Measurements from ENCODE around the gene GBX1. TPM values are rescaled to one million over a fixed set of nuclear protein-coding genes. Genes with fewer than 3 reads are reported as not detected.

Gene GBX1
- total RNA-seq, 1 experiment from 2014 or later = not detected

DNA sequence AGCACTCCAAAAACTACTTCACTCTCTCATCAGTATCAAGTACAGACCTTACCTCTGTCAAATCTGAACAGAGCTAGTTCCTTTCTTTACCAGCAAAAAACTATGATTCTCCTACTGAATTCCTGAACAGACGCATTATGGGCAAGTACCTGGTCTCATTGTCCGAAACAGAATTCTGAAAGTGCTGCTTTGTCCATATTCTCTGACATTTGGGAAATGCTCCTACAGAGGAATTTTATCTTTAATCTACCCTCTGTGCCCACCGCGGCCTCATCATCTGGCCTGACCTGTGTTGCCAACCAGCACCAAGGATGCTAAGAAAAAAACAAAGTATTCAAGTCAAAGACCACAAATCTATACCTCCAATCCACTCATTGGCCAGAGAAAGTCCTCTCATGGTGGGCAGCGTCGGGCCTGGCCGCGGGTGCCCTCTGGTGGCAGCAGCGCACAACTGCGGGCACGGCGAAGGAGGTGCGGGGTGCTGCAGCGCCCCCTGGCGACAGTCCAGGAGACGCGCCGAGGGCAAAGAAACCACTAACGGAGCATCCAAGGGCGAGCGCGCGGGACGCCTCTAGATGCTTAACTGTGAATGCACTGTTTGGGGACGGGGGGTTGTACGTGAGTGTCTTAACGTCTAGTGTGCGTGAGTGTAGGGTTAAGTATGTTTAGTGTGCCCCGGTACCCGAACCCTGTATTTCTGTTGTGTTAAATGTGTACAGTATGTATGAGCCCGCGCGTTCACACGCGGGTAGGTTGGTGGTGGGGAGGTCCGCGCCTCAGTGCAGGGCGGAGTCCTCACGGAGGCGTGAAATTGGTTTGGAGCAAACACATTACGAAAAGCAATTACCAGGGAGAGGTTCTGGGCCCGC is 5.0 kb upstream of the GBX1 start (continued):
- TF ChIP-seq, protein P1, sequence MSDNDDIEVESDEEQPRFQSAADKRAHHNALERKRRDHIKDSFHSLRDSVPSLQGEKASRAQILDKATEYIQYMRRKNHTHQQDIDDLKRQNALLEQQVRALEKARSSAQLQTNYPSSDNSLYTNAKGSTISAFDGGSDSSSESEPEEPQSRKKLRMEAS (CRISPR knock-in tag; IDR thresholded peaks at IDR 0.05) = peak; percentile 41; the same call in 1 of the 2 replicates
- peak; percentile 26; the same call in 1 of the 2 replicates for TF ChIP-seq PRRX2 (CRISPR knock-in tag; IDR thresholded peaks at IDR 0.05)
- TF ChIP-seq, protein P2, sequence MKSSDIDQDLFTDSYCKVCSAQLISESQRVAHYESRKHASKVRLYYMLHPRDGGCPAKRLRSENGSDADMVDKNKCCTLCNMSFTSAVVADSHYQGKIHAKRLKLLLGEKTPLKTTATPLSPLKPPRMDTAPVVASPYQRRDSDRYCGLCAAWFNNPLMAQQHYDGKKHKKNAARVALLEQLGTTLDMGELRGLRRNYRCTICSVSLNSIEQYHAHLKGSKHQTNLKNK (CRISPR knock-in tag; IDR thresholded peaks at IDR 0.05) = no peak
- 0 out of 2 replicates have a peak, but pooled peaks have one; percentile 44 for TF ChIP-seq SP1 (CRISPR knock-in tag; conservative IDR thresholded peaks at IDR 0.05)
- TF ChIP-seq HMGA2 (CRISPR knock-in tag; IDR thresholded peaks at IDR 0.05) = no peak
- no peak for TF ChIP-seq NFYB (CRISPR knock-in tag; conservative IDR thresholded peaks at IDR 0.05; ENCODE audit: low read depth)
- no peak for TF ChIP-seq ATF1 (CRISPR knock-in tag; IDR thresholded peaks at IDR 0.05)
- TF ChIP-seq NR2C2 (CRISPR knock-in tag; IDR thresholded peaks at IDR 0.05) = no peak
- no peak for TF ChIP-seq NFATC4 (CRISPR knock-in tag; IDR thresholded peaks at IDR 0.05)
- TF ChIP-seq, protein P3, sequence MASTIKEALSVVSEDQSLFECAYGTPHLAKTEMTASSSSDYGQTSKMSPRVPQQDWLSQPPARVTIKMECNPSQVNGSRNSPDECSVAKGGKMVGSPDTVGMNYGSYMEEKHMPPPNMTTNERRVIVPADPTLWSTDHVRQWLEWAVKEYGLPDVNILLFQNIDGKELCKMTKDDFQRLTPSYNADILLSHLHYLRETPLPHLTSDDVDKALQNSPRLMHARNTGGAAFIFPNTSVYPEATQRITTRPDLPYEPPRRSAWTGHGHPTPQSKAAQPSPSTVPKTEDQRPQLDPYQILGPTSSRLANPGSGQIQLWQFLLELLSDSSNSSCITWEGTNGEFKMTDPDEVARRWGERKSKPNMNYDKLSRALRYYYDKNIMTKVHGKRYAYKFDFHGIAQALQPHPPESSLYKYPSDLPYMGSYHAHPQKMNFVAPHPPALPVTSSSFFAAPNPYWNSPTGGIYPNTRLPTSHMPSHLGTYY (CRISPR knock-in tag; IDR thresholded peaks at IDR 0.05) = no peak
- no peak for TF ChIP-seq USF2 (CRISPR knock-in tag; IDR thresholded peaks at IDR 0.05)
- TF ChIP-seq ZNF423 (CRISPR knock-in tag; IDR thresholded peaks at IDR 0.05) = no peak

DNA sequence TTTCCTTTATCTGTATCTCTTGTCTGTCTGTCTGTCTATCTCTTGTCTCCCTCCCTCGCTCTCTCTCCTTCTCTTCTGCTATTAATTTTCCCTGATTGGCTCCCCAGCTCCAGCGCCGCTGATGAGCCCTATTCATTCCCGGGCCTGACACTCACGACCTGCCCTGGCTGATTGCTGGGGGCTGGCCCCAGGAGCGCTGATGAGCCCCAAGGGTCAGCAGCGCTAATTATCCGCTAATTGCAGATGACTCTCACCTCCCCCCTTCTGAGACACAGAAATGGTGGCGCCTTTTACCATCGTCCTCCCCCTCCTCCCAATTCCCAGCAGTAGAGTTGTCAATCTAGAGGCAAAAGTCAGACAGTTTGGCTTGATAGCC is 1.3 kb upstream of the GBX1 start:
- CTCF ChIA-PET = interaction anchor here (1.0 to 5.8 kb wide), 19 partner anchors 8 to 140 kb away, joined by 3 to 59 read pairs (median 5); partner anchors contain the start of genes ABCB8 and H2BK1
- Mint-ChIP-seq H3K27me3 (ENCODE audit: low read depth) (peaks cover 58% of the 10 kb centered on the region), H3K27ac (no peak overlapping the region), H3K4me1 (peaks cover 13% of the 10 kb centered on the region), H3K4me3 (peak overlapping the region; percentile 67), H3K36me3 (no peaks in the 10 kb centered on the region), H3K9me3 (peaks cover 8% of the 10 kb centered on the region)
- ATAC-seq (no peak), DNase-seq (ENCODE audit: low spot score) (no peak)
- TF ChIP-seq GTF2I (CRISPR knock-in tag; conservative IDR thresholded peaks at IDR 0.05) (no peak), AFF4 (CRISPR knock-in tag; IDR thresholded peaks at IDR 0.05; ENCODE audit: borderline replicate concordance) (no peak)
- POLR2A ChIA-PET = no interaction called here

GRCh38 chr7:151168003-151168786 is 701 bp upstream of the GBX1 start:
- H3K27ac Mint-ChIP-seq = no peak overlapping the region
- peaks cover 13% of the 10 kb centered on the region for H3K4me1 Mint-ChIP-seq
- peak overlapping the region; percentile 67 for H3K4me3 Mint-ChIP-seq
- peak; percentile 79 for ATAC-seq
- ChIA-PET POLR2A (no interaction called here), CTCF (interaction anchor here (0.6 to 5.8 kb wide), 31 partner anchors 8 to 187 kb away, joined by 3 to 59 read pairs (median 5); partner anchors contain the start of genes ABCB8 and H2BK1)
- H3K36me3 Mint-ChIP-seq = no peaks in the 10 kb centered on the region
- peaks cover 52% of the 10 kb centered on the region for H3K27me3 Mint-ChIP-seq (ENCODE audit: low read depth)
- DNase-seq (ENCODE audit: low spot score) = peak; percentile 75
- peaks cover 5% of the 10 kb centered on the region for H3K9me3 Mint-ChIP-seq
- TF ChIP-seq PRDM15 (CRISPR knock-in tag; IDR thresholded peaks at IDR 0.05) (no peak), STAT6 (CRISPR knock-in tag; conservative IDR thresholded peaks at IDR 0.05; ENCODE audit: low read depth) (no peak)
